ENCODE measurements around the gene CUTA.

GRCh38 chr6:33433001-33433543 is 15.2 kb upstream of the CUTA start:
- TF ChIP-seq CTCF (IDR thresholded peaks at IDR 0.05) (no peak), EP300 (IDR thresholded peaks at IDR 0.05) (no peak), POLR2AphosphoS5 (IDR thresholded peaks at IDR 0.05) (no peak)
